Tibial nerve (tissue), 4 donors: ENCODE results near the gene TMX3.

Experiments
- CTCF ChIP-seq, 5 experiments: fragments of 200-600 bp in 3 of 5; fragments of 450-650 bp in 2 of 5; sonication (generic) in 3 of 5; IDR thresholded peaks; one replicate each; pipeline ENCODE4 v1.5.1; 2016 to 2019; ENCODE audit warnings: antibody characterized with exemption in 5 of 5, mild to moderate bottlenecking in 3 of 5, moderate library complexity in 2 of 5
- EP300 ChIP-seq, 2 donors: sonication (generic); formaldehyde crosslinking; IDR thresholded peaks; one replicate each; pipeline ENCODE4 v1.6.1; 2017; ENCODE audit warnings: antibody characterized with exemption in 2 of 2, mild to moderate bottlenecking in 1 of 2
- POLR2A ChIP-seq, 2 donors: fragments of 450-650 bp; IDR thresholded peaks; one replicate each; pipeline ENCODE4 v1.6.1; 2017; ENCODE audit warnings: antibody characterized with exemption in 2 of 2, mild to moderate bottlenecking in 2 of 2, moderate library complexity in 2 of 2

GRCh38 chr18:68714366-68714711, 569 bp downstream of the TMX3 start:
- TF ChIP-seq CTCF (IDR thresholded peaks at IDR 0.05) (no peak), EP300 (IDR thresholded peaks at IDR 0.05) (no peak), POLR2A (IDR thresholded peaks at IDR 0.05) (no peak)
